B cell (primary cell): ENCODE results near the gene SLC6A1. TPM values are rescaled to one million over a fixed set of nuclear protein-coding genes. Genes with fewer than 3 reads are reported as not detected.

ENCODE experiments used
- ATAC-seq: fragments of 200-7000 bp; cut with Tn5 transposase; one replicate; pipeline ENCODE4 v1.10.0; 2021; ENCODE audit warnings: low read depth, mild to moderate bottlenecking, moderate number of reproducible peaks, moderate library complexity
- CTCF ChIA-PET: fragments of 350-600 bp; sonication (Branson Sonifier 250); formaldehyde crosslinking; loops from one replicate; lab custom pipeline; 2021; ENCODE audit warnings: antibody characterized with exemption, inconsistent platforms; lab: Charles Lee
- POLR2A ChIA-PET: fragments of 350-600 bp; sonication (Branson Sonifier 250); formaldehyde crosslinking; loops from one replicate; lab custom pipeline; 2021; ENCODE audit warnings: antibody characterized with exemption; lab: Charles Lee
- DNase-seq: peaks from one replicate; pipeline ENCODE4 v3.0.0; 2013
- H2AFZ ChIP-seq: 2 replicates; pipeline ENCODE4 v1.6.1; 2012; ENCODE audit warnings: mild to moderate bottlenecking, low read depth, low read length; ENCODE audit not compliant: insufficient read depth, poor library complexity, severe bottlenecking
- H3K27ac ChIP-seq, 2 donors: 1 replicate in 1 of 2; 2 replicates in 1 of 2; pipeline ENCODE4 v1.5.1; 2012 to 2013; ENCODE audit warnings: low read length in 2 of 2, mild to moderate bottlenecking in 2 of 2, moderate library complexity in 1 of 2
- H3K27me3 ChIP-seq, 4 experiments: fragments of 200-600 bp in 1 of 4; sonication (generic) in 1 of 4; replicated peaks in 1 of 4; 1 replicate in 2 of 4; 2 replicates in 2 of 4; pipeline versions ENCODE4 v1.6.1 to v1.7.0; 2013 to 2016; ENCODE audit warnings: low read length in 3 of 4, mild to moderate bottlenecking in 2 of 4, mixed read lengths in 1 of 4, moderate library complexity in 1 of 4; ENCODE audit not compliant: insufficient read depth in 4 of 4, control insufficient read depth in 3 of 4; ENCODE audit errors: control extremely low read depth in 1 of 4
- H3K36me3 ChIP-seq, 2 experiments: replicated peaks in 1 of 2; 1 replicate in 1 of 2; 2 replicates in 1 of 2; pipeline versions ENCODE4 v1.6.1 to v1.7.1; 2013; ENCODE audit warnings: low read length in 1 of 2; ENCODE audit not compliant: insufficient read depth in 2 of 2, control insufficient read depth in 1 of 2; ENCODE audit errors: control extremely low read depth in 1 of 2, extremely low read depth in 1 of 2
- H3K4me1 ChIP-seq, 2 donors: fragments of 200-600 bp in 1 of 2; sonication (generic) in 1 of 2; 1 replicate in 1 of 2; 2 replicates in 1 of 2; pipeline versions ENCODE4 v1.5.1 to v1.6.1; 2013 to 2017; ENCODE audit warnings: low read length in 2 of 2; ENCODE audit not compliant: control insufficient read depth in 2 of 2, insufficient read depth in 2 of 2
- H3K4me2 ChIP-seq: replicated peaks from 2 replicates; pipeline ENCODE3; 2012; ENCODE audit warnings: mild to moderate bottlenecking, low read depth, low read length; ENCODE audit not compliant: poor library complexity, severe bottlenecking
- H3K4me3 ChIP-seq, 5 experiments: fragments of 200-600 bp in 1 of 5; sonication (generic) in 1 of 5; 1 replicate in 3 of 5; 2 replicates in 2 of 5; pipeline versions ENCODE4 v1.5.1 to v1.7.0; 2011 to 2016; ENCODE audit warnings: low read length in 4 of 5, mild to moderate bottlenecking in 4 of 5, low read depth in 2 of 5, control low read depth in 1 of 5, moderate library complexity in 1 of 5; ENCODE audit not compliant: insufficient read depth in 1 of 5; ENCODE audit errors: control extremely low read depth in 1 of 5, extremely low read depth in 1 of 5
- H3K79me2 ChIP-seq: fragments of 200-600 bp; sonication (generic); one replicate; pipeline ENCODE4 v1.6.0; 2016; ENCODE audit warnings: low read length; ENCODE audit not compliant: control insufficient read depth, insufficient read depth
- H3K9ac ChIP-seq: fragments of 200-600 bp; sonication (generic); 2 replicates; pipeline ENCODE4 v1.6.1; 2017; ENCODE audit warnings: mild to moderate bottlenecking, low read length, moderate library complexity
- H3K9me3 ChIP-seq, 3 donors: one replicate each; pipeline versions ENCODE4 v1.6.1 to v1.7.1; 2013; ENCODE audit warnings: low read length in 2 of 3; ENCODE audit not compliant: control insufficient read depth in 2 of 3, insufficient read depth in 1 of 3; ENCODE audit errors: control extremely low read depth in 1 of 3
- H4K20me1 ChIP-seq: 2 replicates; pipeline ENCODE4 v1.6.0; 2012; ENCODE audit warnings: mild to moderate bottlenecking, low read length; ENCODE audit not compliant: insufficient read depth, control insufficient read depth, poor library complexity, severe bottlenecking
- H3K27ac Mint-ChIP-seq: one replicate; pipeline ENCODE4 v1.8.0; 2021; ENCODE audit warnings: mixed read lengths
- H3K27me3 Mint-ChIP-seq: one replicate; pipeline ENCODE4 v1.8.0; 2021; ENCODE audit warnings: mixed read lengths
- H3K4me1 Mint-ChIP-seq: one replicate; pipeline ENCODE4 v1.8.0; 2021; ENCODE audit warnings: mixed read lengths
- H3K4me3 Mint-ChIP-seq: one replicate; pipeline ENCODE4 v1.8.0; 2021; ENCODE audit warnings: mixed read lengths
- H3K9me3 Mint-ChIP-seq: one replicate; pipeline ENCODE4 v1.8.0; 2022; ENCODE audit warnings: mixed read lengths; ENCODE audit not compliant: insufficient read depth
- EZH2 ChIP-seq: IDR thresholded peaks from 2 replicates; pipeline ENCODE4 v1.6.1; 2012; ENCODE audit warnings: borderline replicate concordance, low read depth, mild to moderate bottlenecking, moderate library complexity, low read length; ENCODE audit not compliant: insufficient read depth, poor library complexity, severe bottlenecking
- WGBS: methylation state at CpG from one replicate; pipeline ENCODE4 v1.1.5; 2013; ENCODE audit warnings: missing lambda C conversion rate; ENCODE audit not compliant: insufficient coverage; 5-methylcytosine and 5-hydroxymethylcytosine counted together
- intact Hi-C: fragments of 100-400 bp; cut with micrococcal nuclease; formaldehyde crosslinking; loops from one replicate; pipeline ENCODE4 v1.10.0; 2022
- polyA plus RNA-seq: library from polyadenylated mRNA; depleted of rRNA; stranded (reverse); fragments of >200 nt; gene quantifications from 2 replicates; pipeline ENCODE4 v1.2.3, GENCODE V29; 2012
- total RNA-seq, 2 donors: library from RNA; stranded (reverse); fragments of 120-200 nt in 1 of 2; gene quantifications; 1 replicate in 1 of 2; 2 replicates in 1 of 2; pipeline versions ENCODE4 v1.2.3 to v1.2.4, GENCODE V29; 2013 to 2022
- TF ChIP-seq, protein P1 (sequence below): fragments of 200-600 bp; IDR thresholded peaks from one replicate; pipeline ENCODE4 v1.8.0; 2022; ENCODE audit warnings: antibody characterized with exemption, mild to moderate bottlenecking

Gene SLC6A1
- total and polyA plus RNA-seq, 2 donors (not counting 1 experiment from before 2014, with no cell fraction given) = not detected

GRCh38 chr3:11037976-11038375 lies 45.4 kb downstream of the SLC6A1 start:
- no peaks in the 10 kb centered on the region for H3K4me1 ChIP-seq
- no peak for DNase-seq
- H3K27me3 ChIP-seq = peaks cover 0 to 22% (median 5%) of the 10 kb centered on the region in 4 experiments
- WGBS = 86% methylated on average over 8 of the region's 11 CpGs
- intact Hi-C loops = no loop called here
- H4K20me1 ChIP-seq = no peaks in the 10 kb centered on the region
- no peak overlapping the region for H3K27ac ChIP-seq
- POLR2A ChIA-PET = no interaction called here
- TF ChIP-seq, protein P1, sequence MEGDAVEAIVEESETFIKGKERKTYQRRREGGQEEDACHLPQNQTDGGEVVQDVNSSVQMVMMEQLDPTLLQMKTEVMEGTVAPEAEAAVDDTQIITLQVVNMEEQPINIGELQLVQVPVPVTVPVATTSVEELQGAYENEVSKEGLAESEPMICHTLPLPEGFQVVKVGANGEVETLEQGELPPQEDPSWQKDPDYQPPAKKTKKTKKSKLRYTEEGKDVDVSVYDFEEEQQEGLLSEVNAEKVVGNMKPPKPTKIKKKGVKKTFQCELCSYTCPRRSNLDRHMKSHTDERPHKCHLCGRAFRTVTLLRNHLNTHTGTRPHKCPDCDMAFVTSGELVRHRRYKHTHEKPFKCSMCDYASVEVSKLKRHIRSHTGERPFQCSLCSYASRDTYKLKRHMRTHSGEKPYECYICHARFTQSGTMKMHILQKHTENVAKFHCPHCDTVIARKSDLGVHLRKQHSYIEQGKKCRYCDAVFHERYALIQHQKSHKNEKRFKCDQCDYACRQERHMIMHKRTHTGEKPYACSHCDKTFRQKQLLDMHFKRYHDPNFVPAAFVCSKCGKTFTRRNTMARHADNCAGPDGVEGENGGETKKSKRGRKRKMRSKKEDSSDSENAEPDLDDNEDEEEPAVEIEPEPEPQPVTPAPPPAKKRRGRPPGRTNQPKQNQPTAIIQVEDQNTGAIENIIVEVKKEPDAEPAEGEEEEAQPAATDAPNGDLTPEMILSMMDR = no peak
- no peak for TF ChIP-seq EZH2
- no peaks in the 10 kb centered on the region for H3K36me3 ChIP-seq
- no peaks in the 10 kb centered on the region for H3K79me2 ChIP-seq
- no peak overlapping the region for H3K9ac ChIP-seq
- no peak overlapping the region for H3K4me3 ChIP-seq
- no peak overlapping the region for H3K4me3 Mint-ChIP-seq
- H3K4me2 ChIP-seq = no peak overlapping the region
- no peaks in the 10 kb centered on the region for H3K9me3 Mint-ChIP-seq
- peaks cover 49% of the 10 kb centered on the region for H3K27me3 Mint-ChIP-seq
- no peak for ATAC-seq
- CTCF ChIA-PET = no interaction called here
- H2AFZ ChIP-seq = no peak overlapping the region
- H3K4me1 Mint-ChIP-seq = no peaks in the 10 kb centered on the region
- H3K9me3 ChIP-seq = peaks cover 0 to 7% (median 0%) of the 10 kb centered on the region in 3 donors
- H3K27ac Mint-ChIP-seq = no peak overlapping the region

- no peak for TF ChIP-seq EZH2
- TF ChIP-seq, protein P1 = no peak
- ChIA-PET POLR2A (no interaction called here), CTCF (no interaction called here)
- H3K4me1 ChIP-seq = no peaks in the 10 kb centered on the region
- H3K4me3 ChIP-seq = no peak overlapping the region
- ATAC-seq (no peak), DNase-seq (no peak)
- no peaks in the 10 kb centered on the region for H3K79me2 ChIP-seq
- no peak overlapping the region for H2AFZ ChIP-seq
- no peak overlapping the region for H3K9ac ChIP-seq
- no peaks in the 10 kb centered on the region for H3K36me3 ChIP-seq
- no peaks in the 10 kb centered on the region for H3K9me3 ChIP-seq
- Mint-ChIP-seq H3K9me3 (no peaks in the 10 kb centered on the region), H3K4me1 (no peaks in the 10 kb centered on the region), H3K27ac (no peak overlapping the region), H3K27me3 (peaks cover 11% of the 10 kb centered on the region), H3K4me3 (no peak overlapping the region)
- intact Hi-C loops = no loop called here
- no peaks in the 10 kb centered on the region for H3K27me3 ChIP-seq
- H3K4me2 ChIP-seq = no peak overlapping the region
- WGBS = 86% methylated on average over 5 of the region's 5 CpGs
- no peak overlapping the region for H3K27ac ChIP-seq
- H4K20me1 ChIP-seq = no peaks in the 10 kb centered on the region
Observed at GRCh38 chr3:11045536-11045935, 53.0 kb downstream of the SLC6A1 start.
